Activated CD4-positive, alpha-beta T cell treated with anti-CD3 and anti-CD28 coated beads, Interleukin-2, Interleukin-4, amounts not matched to agents 100 ng/mL and 50 ng/mL, durations not matched to agents 16 hours and 8 hours (primary cell): ENCODE measurements around the gene THBS4.
A peak's percentile ranks its signal among the peaks of the same experiment; 100 is the strongest.

ENCODE experiments used
- DNase-seq: peaks from one replicate; pipeline ENCODE4 v3.0.0-alpha.2; 2020; ENCODE audit warnings: low spot score

The THBS4 gene

DNA sequence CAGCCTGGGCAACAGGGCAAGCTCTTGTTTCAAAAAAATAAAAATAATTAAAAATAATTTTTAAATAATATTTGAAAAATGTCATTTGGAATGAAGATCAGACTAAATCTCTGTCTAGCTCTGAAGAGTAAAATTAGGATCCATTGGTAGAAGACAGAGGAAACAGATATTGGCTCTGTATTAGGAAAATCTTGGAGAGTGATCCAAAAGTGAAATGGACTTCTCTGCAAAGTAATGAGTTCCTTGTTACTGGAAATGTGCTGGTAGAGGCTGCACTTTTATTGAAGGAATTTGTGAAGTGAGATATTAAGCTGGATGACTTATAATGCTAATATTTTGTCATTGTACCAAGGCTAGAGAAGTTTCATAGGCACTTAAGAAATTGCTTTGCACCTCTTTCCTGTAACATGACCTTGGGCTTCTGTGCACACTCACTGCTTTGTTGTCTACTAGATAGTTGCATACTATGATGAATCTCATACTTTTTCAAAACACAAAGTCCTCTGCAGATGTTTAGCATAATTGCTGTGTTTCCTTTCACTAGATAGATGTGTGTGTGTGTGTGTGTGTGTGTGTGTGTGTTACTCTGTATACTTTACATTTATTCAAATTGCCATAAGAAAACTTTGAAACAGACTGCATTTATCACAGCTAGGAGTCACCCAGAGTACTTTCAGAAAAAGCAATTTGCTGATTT, 13.1 kb downstream of the THBS4 start:
- DNase-seq = no peak

GRCh38 chr5:80052464-80052863, 17.3 kb downstream of the THBS4 start:
- no peak for DNase-seq

GRCh38 chr5:80054682-80055081, 19.5 kb downstream of the THBS4 start:
- DNase-seq = peak; percentile 70

- DNase-seq = no peak
Measured at GRCh38 chr5:80055491-80056170, 20.5 kb downstream of the THBS4 start.

DNA sequence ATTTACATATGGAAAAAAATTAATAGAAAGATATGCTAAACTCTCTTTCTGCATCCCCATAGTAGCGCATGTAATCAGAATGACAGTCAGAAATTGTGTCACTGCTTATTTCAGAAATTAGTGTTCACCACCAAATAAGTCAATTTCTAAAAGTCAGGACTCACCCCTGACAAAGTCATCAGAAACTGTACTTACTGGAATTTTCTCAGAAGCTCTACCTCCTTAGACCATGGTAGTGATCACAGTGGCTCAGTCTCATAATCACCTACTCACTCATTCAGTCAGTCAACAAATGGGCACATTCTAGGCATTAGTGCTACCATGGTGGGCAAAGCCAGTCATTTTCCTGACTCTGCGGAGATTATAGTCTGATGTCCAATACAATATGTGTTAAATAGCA, 22.0 kb downstream of the THBS4 start:
- DNase-seq = peak; percentile 53

DNA sequence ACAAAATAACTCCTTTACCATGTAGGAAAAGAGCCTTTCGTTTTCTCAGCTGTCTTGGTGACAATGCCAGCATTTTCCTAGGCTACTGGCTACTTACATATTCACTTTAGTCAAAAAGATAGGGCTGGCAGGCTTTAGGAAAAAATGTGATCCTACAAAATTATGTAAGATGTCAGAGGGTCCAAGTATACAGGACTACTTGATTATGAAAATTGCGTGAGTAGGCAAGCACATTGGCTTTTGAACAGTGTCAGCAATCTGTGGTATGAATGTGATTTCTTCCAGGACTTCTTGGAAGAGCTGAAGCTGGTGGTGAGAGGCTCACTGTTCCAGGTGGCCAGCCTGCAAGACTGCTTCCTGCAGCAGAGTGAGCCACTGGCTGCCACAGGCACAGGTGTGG, 22.8 kb downstream of the THBS4 start:
- DNase-seq = no peak

- DNase-seq = no peak
Measured at GRCh38 chr5:80059354-80059980, 24.3 kb downstream of the THBS4 start.

GRCh38 chr5:80060966-80061365, 25.8 kb downstream of the THBS4 start:
- DNase-seq = no peak

- no peak for DNase-seq
Measured at GRCh38 chr5:80061547-80061946, 26.4 kb downstream of the THBS4 start.

DNA sequence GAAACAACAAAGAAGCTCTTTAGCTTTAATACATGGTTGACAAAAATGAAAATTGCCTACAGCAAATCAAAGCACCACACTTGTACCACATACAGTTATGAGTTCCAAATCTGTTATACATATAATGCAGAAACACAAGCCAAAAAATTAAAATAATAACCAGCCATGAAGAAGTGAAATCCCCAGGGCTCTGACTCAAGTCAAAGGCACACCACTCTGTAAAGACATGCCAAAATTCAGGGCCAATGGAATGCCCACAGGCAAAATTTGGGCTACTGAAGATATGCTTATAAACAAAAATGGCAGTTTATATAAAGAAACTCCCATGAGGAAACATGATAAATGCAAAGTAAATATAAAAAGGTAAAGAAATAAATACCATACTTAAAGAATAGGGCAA, 29.0 kb downstream of the THBS4 start:
- DNase-seq = no peak

DNA sequence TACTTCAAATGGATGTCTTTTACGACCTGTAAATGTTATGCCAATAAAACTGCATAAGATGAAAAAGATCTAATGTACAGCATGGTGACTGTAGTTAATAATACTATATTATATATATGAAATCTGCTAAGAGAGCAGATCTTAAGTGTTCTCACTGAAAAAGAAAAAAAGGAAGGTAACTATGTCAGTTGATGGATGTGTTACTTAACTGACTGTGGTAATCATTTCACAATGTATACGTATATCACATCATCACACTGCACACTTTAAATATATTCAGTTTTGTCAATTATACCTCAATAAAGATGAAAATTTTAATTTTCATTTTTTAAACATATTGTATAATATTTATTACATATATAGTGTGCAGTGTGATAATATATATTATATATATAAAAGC, 31.9 kb downstream of the THBS4 start:
- DNase-seq = no peak

DNA sequence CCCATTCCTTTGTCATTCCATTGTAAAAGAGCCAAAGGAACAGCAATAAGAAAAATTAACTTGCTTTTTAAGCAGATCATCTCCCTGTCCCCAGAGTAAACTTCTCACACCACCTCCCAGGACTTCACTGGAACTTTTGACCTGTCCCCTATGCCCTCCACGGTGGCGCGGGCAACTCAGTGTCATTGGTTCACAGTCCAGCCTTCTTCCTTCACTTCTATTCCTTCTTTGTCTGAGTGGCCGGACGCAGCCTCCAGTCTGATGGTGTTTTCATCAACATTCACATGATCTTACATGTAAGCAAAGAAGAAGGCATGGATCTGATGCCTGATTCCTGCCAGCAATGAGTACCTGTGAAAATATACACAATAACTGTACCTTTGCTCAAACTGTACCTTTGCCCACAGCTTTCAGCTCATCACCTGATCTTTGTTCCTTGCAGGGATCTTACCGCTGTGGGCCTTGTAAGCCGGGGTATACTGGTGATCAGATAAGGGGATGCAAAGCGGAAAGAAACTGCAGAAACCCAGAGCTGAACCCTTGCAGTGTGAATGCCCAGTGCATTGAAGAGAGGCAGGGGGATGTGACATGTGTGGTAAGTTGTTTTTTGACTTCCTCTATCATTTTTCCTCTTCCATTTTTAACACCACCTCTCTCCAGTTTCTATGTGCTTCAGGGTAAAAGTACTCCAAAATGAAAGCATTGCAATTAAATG, 32.5 kb downstream of the THBS4 start:
- no peak for DNase-seq

GRCh38 chr5:80068246-80068636, 33.1 kb downstream of the THBS4 start:
- DNase-seq = no peak

DNA sequence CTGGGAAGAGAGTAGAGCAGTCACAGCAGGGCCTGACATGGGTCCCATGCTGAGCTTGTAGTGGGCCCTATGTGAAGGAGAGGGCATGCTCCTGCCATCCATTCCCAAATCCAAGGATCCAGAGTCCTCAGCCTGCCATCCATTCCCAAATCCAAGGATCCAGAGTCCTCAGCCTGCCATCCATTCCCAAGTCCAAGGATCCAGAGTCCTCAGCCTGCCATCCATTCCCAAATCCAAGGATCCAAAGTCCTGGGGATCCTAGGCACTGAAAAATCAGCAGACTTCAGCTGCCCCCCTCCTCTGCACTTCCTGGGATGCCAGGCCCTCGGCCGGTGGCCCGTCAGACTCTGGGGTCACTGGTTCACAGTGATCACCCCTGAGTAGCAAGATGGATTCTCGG, 33.6 kb downstream of the THBS4 start:
- no peak for DNase-seq

GRCh38 chr5:80069251-80069800, 34.2 kb downstream of the THBS4 start:
- no peak for DNase-seq

- no peak for DNase-seq
Measured at GRCh38 chr5:80069918-80070318, 34.8 kb downstream of the THBS4 start.

- no peak for DNase-seq
Measured at GRCh38 chr5:80070338-80071056, 35.3 kb downstream of the THBS4 start.

GRCh38 chr5:80071510-80072021, 36.4 kb downstream of the THBS4 start:
- DNase-seq = no peak

DNA sequence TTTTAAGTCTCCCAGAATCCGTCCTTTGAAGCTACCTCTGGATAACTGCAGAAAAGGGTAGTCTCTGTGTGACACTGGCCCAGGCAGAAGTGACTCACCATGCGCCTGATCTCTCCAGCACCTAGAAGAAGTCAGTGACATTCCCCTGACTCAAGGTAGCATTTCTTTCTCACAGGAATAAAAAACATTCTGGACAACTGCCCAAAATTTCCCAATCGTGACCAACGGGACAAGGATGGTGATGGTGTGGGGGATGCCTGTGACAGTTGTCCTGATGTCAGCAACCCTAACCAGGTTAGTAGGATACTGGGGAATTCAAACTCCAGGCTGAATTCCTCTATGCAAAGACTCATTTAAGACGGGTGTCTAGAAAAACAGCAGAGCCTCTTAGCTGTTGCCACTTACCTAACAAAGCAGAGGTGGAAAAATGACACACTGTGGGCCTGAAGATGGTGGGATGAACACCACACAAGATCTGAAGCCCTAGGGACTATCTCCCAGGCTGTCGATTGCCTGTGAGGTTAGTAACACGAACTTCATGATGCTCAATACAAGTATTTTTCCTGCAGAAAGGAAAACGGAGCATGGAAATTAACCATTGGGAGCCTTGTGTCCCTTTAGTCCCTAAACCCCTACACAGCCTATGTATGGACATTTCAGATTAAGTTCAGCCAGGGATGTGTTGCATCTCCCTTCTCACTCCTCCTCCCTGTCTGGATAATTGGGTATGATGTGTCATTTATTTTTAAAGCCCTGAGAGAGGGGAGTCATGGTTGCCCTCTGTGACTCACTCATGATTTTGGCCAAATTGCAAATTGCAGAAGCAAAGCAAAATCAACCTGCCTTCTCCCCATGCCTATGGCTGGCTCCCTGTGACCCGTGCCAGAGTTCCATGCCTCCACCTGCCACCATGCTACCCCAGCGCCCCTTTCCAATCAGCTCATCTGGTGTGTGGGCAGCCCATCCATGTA, 37.2 kb downstream of the THBS4 start:
- no peak for DNase-seq
